ENCODE results near the gene ARID1A.
"Not testable (repeated sequence)": the region's sequence is repeated elsewhere in the genome, so short reads cannot be mapped to it uniquely, and the experiment has no call there.

Gene ARID1A
- total RNA-seq = 71.3 to 136 reads per million in 2 experiments

DNA sequence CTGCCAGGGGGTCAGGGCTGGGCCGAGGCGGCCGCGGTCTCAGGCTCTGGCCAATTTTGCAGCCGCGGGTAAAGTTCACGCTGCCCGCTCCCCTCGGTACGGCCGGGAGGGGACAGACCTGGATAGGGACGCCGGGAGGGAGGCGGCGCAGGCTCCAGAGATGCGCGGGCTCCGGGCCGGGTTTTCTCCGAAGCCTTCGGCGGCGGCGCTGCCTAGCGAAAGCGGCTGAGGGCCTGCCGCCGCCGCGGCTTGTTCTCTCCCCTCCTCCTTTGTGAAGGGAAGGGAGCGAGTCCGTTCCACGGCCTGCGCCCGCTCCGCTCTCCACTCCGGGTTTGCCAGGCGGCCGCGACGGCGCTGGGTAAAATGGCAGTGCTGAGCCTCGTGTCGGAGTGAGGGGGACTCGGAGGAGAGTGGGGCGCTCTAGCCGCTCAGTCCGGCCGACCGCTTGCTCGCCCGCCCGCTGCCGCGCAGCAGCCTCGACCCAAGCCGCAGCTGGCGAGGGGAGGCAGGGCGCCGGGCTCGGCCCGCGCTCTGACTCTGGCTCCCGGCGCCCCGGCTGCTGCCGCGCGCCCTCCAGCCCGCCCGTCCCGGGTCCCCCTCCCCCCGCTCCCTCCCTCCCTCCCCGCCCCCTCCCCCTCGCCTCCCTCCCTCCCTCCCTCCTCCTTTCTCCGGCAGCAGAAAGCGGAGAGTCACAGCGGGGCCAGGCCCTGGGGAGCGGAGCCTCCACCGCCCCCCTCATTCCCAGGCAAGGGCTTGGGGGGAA is at the start of gene ARID1A:
Gene ARID1A (plus strand): TSS at position 660 of the 763 bp plus-strand sequence. CDS start 389 bp downstream, outside the sequence.
- peak; percentile 94 for DNase-seq (ENCODE audit: low read depth)

DNA sequence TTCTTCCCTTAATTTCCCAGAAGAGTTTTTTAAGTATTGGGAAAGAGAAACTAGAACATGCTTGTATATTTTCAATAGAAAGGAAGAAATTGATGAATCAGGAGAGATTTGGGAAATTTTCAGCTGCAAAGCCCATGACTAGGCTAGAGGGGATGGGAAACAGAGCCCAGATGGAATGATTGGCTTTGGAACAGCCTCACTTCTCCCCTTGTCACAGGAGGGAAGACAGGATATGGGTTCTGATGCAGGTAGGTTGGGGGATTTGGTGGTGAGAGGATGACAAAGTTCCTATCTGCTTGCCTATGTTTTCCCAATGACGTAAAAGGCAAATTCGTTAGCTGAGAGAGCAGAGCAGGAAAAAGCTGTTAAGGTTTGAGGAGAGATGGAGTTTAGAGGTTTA is 31.0 kb upstream of the ARID1A start:
- no peak for DNase-seq (ENCODE audit: low read depth)

DNA sequence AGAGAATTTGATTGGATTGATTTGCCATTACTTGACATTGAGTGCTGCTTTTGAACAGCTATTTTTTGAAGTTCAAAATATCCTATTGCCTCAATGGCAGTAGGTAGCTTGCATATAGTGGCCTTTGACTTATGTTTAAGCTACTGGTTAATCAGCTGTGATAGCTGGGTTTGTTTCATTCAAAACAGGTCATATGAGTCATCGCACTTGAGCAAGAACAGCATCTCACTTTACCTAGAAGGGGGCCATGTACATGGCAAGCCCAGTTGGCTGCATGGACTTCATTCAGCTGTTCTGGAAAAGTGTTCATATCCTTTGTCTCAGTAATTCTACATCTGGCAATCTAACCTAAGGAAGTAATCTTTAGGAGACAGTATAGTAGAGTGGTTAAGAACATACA is 29.0 kb upstream of the ARID1A start:
- no peak for DNase-seq (ENCODE audit: low read depth)

DNA sequence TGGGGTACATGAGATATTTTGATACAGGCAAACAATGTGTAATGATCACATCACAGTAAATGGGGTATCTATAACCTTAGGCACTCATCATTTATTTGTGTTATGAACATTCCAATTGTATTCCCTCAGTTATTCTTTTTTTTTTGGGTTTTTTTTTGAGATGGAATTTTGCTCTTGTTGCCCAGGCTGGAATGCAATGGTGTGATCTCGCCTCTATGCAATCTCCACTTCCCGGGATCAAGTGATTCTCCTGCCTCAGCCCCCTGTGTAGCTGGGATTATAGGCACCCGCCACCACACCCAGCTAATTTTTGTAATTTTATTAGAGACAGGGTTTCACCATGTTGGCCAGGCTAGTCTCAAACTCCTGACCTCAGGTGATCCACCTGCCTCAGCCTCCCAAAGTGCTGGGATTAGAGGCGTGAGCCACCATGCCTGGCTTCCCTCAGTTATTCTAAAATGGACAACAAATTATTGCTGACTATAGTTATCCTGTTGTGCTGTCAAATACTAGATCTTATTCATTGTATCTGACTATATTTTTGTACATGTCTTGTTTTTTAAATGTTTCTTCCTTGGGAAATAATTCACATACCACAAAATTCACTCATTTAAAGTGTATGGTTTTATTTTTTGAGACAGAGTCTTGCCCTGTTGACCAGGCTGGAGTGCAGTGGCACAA is 27.6 kb upstream of the ARID1A start:
- not testable (repeated sequence) for DNase-seq (ENCODE audit: low read depth)

DNA sequence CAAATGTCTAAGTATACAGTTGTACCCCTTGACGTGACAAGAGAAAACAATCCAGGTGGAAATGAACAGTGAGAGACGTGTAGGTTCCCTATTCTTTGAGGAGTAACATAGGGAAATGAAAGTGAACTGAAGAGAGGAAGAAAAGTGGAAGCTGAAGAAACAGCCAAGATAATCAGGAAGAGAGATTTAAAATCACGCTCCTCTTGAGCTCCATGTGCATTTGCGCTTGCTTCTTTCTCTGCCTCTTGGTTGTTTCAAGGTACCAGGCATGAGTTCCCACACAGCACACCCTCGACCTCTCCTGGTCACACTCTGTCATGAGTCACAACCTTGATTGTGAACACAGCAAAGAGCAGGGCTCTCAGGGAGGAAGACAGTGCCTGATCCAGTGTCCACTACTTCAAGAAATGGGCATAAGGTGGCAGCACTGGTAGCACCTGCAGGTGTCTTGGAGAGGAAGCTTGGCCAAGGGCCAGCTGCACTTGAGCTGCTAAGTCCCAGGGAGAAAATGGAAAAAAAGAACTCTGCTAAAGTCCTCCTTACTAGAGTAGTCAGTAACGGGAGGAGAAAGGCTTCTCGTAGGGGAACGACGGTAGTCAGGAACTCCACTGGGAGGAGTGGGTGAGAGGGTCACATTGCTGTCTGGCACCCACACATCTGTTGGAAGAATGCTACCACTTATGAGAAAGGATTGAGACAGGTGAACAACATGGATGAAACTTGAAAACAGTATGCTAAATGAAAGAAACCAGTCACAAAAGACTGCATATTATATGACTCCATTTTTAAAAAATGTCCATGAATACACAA is 18.3 kb upstream of the ARID1A start:
- peak; percentile 41 for DNase-seq (ENCODE audit: low read depth)

DNA sequence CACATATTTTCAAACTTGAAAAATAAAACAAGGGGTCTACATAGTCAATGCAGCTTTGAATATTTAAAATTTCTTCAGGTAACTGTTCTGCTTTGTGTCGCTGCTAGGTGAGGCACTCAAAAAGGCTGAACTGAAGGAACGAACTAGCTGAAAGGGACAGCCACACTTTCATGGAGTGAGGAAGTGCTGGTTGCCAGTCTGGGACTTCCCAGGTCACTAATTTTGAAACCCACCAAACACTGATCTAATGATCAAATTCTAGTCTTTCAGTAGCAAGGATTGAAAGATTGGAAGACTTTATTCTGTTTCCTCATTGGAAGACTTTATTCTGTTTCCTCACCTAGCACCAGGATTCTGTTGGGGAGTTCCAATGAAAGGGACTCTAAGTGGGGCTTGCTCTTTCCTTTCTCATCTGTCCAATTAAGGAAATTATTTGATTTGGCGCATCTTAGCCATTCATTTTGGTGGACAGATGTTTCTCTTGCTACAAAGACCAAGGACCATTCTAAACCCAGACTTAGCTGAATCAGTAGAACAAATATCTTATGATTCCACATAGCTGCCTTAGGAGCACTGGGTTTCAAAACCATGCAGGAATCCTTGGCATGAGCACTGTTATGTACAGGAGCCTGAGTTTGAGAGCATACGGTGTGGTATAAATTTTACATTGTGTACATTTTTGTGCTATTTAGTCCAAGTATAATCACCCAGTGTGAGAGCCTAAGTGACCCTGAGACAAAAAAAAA is 10.9 kb upstream of the ARID1A start:
- no peak for DNase-seq (ENCODE audit: low read depth)

DNA sequence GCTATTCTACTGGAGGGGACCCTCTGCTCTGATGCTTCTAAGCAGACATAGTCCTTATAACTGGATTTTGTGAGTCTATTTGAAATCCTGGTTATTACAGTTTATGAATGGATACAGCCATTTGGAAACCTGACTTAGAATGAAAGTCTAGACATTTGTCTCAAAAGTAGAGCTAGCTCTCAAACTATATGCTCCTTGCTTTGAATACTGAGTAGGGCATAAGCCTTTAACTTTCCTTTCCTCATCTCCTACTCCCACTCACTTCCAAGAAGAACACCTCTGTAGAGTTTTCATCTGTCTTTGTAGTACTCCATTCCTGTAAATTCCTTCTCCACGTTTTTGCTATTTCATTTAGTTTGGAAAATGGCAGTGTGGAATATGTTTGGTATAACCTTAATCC is 9.0 kb upstream of the ARID1A start:
- no peak for DNase-seq (ENCODE audit: low read depth)

DNA sequence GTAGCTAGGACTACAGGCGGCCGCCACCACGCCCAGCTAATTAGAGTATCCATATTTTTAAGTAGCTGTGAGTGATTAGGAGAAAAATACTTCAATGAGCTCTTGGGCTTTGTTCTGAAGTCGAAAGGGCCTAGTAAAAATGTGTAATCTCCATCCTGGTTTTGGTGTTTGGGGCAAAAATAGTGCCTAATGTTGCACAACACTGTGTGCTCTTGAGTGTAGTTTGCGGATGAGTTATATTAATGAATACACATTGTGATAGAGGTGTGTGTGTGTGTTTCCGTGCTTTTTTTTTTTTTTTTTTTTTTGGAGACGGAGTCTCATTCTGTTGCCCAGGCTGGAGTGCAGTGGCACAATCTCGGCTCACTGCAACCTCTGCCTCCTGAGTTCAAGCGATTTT is 6.3 kb upstream of the ARID1A start:
- no peak for DNase-seq (ENCODE audit: low read depth)

DNA sequence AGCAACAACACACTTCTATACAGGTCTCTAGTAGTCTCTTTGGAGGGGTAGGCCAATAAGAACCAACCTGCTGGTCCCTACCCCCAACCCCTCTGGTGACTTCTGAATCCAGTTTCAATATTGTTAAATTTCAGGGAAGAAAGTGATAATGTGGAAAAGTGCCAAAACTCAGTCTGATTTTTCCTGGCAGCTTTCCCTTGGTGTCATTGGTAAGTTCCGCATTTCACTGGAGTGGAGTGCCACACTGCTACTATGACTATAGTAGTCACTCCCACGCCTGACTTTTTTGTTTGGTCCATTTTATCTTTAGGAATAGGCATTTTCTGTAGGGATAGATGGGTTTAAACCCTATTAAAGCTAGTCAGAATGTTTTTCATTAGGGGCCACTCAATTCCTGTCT is 5.7 kb upstream of the ARID1A start:
- no peak for DNase-seq (ENCODE audit: low read depth)

DNA sequence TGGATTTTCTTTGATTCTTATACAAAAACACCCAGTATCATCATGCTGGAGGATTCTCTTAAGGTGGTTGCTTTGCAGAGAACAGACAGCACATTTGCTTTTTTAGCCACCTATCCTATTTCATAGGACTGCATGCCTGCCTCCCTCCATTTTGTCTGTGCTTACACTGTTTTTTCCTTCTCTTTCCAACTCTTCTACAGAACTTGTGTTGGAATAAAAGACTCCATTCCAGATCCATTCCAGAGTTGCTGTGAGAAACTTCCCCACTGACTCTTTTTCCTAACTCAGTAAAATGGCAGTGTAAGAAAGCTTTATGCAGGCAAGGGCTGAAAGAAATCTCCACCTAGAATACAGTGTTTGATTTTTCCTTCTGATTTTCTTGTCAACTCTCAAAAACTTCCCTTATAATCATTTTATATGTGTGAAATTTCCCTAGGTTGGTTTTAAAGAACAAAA is 5.2 kb upstream of the ARID1A start:
- DNase-seq (ENCODE audit: low read depth) = no peak

DNA sequence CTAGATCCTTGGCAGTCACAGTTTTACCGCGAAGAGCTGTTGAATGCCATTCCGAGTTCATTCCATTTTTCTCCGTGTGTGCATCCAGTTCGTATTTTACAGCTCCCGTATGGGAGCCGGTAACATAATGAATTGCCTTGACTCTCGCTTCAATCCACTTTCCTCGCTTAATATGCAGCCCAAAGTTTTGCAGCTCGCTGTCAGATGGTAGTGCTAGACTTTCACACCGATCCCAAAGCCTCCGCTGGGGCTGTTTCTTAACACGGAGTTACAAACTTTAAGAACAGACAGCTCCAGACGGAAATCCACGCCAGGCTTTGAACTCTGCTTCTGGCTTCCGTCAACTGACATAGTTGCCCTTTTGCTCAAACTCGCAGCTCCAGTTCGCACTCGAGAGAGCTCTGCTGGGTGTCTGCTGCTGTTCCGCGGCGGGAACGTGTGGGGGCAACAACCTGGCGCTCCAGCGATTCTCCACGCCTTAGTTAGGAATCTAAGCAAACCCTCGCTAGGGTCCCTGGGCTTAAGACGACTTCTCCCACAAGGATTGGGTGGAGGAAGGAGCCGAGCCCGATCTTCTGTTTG is 3.5 kb upstream of the ARID1A start:
- peak; percentile 81 for DNase-seq (ENCODE audit: low read depth)

DNA sequence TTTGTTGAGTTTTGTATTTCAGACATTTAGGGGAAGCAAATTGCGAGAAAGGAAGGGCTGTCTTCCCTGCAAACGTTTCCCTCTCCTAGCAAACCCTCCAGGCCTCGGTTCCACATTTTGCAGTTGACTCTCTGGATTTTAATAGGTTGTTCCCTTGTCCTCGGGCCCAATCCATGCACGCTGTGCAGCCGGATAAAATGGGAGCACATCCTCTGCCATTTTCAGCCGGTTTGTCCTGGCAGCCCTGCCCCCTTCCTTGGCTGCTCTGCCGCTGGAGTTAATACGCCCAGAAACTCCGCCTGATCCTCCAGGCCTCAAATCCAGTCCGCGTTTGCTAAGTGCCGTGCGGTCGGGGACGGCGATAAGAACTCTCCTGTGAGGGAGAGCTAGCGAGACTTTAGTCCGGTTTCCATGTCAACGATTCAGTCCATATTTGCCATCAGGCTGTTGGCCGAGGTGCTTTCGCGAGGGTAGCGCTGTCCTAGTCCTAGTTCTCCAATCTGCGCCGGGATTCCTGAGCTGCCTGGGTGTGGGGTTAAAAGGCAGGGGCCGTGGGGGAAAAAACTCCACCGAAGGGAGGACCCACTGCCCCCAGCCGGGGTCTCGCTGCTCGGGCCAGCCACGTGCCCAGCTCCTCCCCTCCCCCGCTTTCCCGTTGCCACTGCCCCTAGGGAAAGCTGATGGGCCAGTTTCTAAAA is 2.9 kb upstream of the ARID1A start:
- DNase-seq (ENCODE audit: low read depth) = peak; percentile 86

DNA sequence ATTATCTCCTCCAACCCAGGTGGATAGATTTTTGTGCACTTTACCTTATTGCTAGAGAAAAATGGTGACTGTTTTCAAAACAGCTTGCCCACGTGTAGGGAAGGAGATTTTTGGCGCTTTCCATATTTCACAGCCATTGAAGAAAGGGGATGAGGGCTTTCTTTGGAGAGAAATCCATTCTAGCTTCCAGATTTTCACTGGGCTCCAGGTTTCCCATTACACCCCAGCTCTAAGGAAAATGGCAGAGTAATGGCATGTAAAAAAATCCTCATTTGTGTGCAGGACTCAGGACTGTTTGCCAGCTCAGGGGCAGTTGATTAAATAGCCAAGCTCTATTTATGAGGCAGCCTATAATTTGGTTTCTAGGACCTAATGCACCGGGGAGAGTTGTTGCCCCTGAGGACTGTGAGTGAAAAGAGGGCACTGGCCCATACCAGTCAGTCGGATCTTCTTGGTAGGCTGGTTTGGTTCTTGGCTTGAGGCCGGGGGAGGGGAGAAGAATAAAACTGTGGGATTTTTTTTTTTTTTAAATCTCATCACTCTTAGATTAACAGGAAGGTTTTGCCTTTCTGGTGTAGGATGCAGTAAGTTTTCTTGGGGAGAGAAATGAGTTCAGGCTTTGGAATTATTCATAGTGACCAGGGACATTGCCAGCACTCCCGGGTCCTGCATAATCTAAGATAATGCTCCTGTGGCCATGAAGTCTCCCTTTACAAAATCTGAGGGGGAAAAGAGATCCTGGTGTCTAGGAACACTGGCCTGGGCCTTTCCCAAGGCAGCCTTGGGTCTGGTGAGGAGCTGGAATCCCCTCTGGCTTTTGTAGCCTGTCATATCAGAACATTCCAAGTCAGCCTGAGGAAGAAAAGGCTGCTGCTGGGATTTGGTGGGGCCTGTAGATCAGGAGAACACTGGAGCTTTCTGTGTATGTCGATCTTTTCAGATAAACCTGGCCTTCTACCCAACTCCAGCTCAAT is 1.9 kb upstream of the ARID1A start:
- DNase-seq (ENCODE audit: low read depth) = no peak

DNA sequence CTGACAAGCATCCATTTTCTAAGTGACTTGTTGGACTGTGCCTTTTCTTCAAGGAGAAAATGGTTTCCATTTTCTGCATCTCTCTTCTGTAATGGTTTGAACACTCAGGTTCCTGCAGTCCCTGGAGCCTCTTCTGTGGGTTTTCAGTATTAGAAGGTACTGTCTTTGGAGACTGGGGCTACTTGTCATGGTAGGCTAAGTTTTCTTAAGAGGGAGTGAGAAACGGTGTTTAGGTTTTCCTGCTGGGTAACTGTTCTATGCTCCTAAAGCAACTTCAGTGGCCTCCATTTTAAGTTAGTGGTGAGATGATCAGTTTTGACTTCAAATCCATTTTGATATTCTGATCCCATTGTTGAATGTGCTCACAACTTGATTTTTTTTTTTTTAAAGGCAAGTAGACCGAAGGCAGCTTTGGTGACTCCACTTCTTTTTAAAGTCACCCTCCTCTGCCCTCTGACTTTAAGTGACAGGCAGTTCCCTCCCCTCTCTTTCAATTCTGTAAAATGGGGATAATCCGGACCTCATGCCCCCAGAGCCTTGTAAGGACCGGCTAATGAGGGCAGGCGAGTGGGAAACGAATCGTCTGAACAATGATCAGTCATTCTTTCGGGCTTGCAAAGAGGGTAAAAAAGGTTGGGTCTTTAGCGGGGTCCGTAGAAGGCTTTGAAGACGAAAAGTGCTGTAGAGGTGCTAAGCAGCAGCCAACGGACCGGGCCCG is 1.0 kb upstream of the ARID1A start:
- no peak for DNase-seq (ENCODE audit: low read depth)

DNA sequence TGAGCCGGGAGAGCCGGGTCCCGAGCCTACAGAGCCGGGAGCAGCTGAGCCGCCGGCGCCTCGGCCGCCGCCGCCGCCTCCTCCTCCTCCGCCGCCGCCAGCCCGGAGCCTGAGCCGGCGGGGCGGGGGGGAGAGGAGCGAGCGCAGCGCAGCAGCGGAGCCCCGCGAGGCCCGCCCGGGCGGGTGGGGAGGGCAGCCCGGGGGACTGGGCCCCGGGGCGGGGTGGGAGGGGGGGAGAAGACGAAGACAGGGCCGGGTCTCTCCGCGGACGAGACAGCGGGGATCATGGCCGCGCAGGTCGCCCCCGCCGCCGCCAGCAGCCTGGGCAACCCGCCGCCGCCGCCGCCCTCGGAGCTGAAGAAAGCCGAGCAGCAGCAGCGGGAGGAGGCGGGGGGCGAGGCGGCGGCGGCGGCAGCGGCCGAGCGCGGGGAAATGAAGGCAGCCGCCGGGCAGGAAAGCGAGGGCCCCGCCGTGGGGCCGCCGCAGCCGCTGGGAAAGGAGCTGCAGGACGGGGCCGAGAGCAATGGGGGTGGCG is 371 bp downstream of the ARID1A start:
- no peak for DNase-seq (ENCODE audit: low read depth)

DNA sequence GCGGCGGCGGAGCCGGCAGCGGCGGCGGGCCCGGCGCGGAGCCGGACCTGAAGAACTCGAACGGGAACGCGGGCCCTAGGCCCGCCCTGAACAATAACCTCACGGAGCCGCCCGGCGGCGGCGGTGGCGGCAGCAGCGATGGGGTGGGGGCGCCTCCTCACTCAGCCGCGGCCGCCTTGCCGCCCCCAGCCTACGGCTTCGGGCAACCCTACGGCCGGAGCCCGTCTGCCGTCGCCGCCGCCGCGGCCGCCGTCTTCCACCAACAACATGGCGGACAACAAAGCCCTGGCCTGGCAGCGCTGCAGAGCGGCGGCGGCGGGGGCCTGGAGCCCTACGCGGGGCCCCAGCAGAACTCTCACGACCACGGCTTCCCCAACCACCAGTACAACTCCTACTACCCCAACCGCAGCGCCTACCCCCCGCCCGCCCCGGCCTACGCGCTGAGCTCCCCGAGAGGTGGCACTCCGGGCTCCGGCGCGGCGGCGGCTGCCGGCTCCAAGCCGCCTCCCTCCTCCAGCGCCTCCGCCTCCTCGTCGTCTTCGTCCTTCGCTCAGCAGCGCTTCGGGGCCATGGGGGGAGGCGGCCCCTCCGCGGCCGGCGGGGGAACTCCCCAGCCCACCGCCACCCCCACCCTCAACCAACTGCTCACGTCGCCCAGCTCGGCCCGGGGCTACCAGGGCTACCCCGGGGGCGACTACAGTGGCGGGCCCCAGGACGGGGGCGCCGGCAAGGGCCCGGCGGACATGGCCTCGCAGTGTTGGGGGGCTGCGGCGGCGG is 1.0 kb downstream of the ARID1A start:
- peak; percentile 63 for DNase-seq (ENCODE audit: low read depth)

DNA sequence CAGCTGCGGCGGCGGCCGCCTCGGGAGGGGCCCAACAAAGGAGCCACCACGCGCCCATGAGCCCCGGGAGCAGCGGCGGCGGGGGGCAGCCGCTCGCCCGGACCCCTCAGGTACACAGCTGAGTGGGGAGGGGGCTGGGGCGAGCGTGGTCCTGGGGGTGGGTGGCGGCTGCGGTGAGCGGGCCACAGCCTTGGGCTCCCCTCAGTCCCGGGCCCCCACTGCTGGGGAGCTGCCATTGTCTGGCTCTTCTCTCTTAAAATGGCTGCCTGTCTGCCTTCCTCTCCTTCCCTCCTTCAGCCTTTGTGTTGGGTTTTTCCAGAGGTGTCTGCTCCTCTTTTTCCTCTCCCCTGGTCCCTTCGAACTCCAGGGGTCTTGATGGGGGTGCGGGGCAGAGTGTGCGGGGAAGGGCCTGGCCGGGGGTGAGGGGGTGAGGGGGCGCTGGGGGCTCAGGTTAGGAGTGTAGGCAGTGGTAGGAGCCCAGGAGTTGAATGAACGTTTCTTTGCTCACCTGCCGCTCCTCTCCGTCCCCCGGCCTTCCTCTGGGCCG is 1.7 kb downstream of the ARID1A start:
- DNase-seq (ENCODE audit: low read depth) = no peak

Measured in T follicular helper cell (primary cell).